ENCODE measurements around the gene HMGCLL1. TPM values are rescaled to one million over a fixed set of nuclear protein-coding genes. Genes with fewer than 3 reads are reported as not detected.

HMGCLL1 gene
- not detected for polyA plus RNA-seq (2013, experiment 1 of 2; ENCODE audit: insufficient read length)
- not detected for polyA plus RNA-seq (2013, experiment 2 of 2; ENCODE audit: insufficient read length)

- DNase-seq = peak; percentile 9
Measured at GRCh38 chr6:55578537-55579363, at the start of gene HMGCLL1. Gene HMGCLL1 (minus strand): TSS chr6:55579192. CDS start chr6:55579055, 137 bp downstream.

GRCh38 chr6:55621993-55622392 lies 43.0 kb upstream of the HMGCLL1 start:
- DNase-seq = no peak

- no peak for DNase-seq
Measured at GRCh38 chr6:55621244-55621643, 42.3 kb upstream of the HMGCLL1 start.

- peak; percentile 51 for DNase-seq
Measured at GRCh38 chr6:55617272-55617671, 38.3 kb upstream of the HMGCLL1 start.

- DNase-seq = no peak
Measured at GRCh38 chr6:55604021-55604420, 25.0 kb upstream of the HMGCLL1 start.

- DNase-seq = no peak
Measured at GRCh38 chr6:55601120-55601519, 22.1 kb upstream of the HMGCLL1 start.

GRCh38 chr6:55594442-55594841 lies 15.4 kb upstream of the HMGCLL1 start:
- no peak for DNase-seq

GRCh38 chr6:55584654-55585354 lies 5.8 kb upstream of the HMGCLL1 start:
- no peak for DNase-seq

GRCh38 chr6:55576811-55577210 lies 2.2 kb downstream of the HMGCLL1 start:
- DNase-seq = no peak

GRCh38 chr6:55574556-55574955 lies 4.4 kb downstream of the HMGCLL1 start:
- DNase-seq = no peak

- no peak for DNase-seq
Measured at GRCh38 chr6:55569638-55570037, 9.4 kb downstream of the HMGCLL1 start.

- DNase-seq = no peak
Measured at GRCh38 chr6:55568808-55569439, 10.1 kb downstream of the HMGCLL1 start.

GRCh38 chr6:55567558-55567957 lies 11.4 kb downstream of the HMGCLL1 start:
- no peak for DNase-seq

GRCh38 chr6:55566036-55566710 lies 12.8 kb downstream of the HMGCLL1 start:
- DNase-seq = no peak

GRCh38 chr6:55562318-55562717 lies 16.7 kb downstream of the HMGCLL1 start:
- DNase-seq = no peak

GRCh38 chr6:55560290-55560885 lies 18.6 kb downstream of the HMGCLL1 start:
- DNase-seq = no peak

GRCh38 chr6:55557146-55557545 lies 21.8 kb downstream of the HMGCLL1 start:
- no peak for DNase-seq

GRCh38 chr6:55545791-55546190 lies 33.2 kb downstream of the HMGCLL1 start:
- no peak for DNase-seq

GRCh38 chr6:55543633-55544309 lies 35.2 kb downstream of the HMGCLL1 start:
- no peak for DNase-seq

GRCh38 chr6:55541024-55541423 lies 38.0 kb downstream of the HMGCLL1 start:
- no peak for DNase-seq

GRCh38 chr6:55536391-55536956 lies 42.5 kb downstream of the HMGCLL1 start:
- DNase-seq = no peak
